ENCODE data around the gene COL19A1. TPM values are rescaled to one million over a fixed set of nuclear protein-coding genes. Genes with fewer than 3 reads are reported as not detected.

The COL19A1 gene
- total RNA-seq, 2 donors from 2014 or later, result 0.05 to 0.10 TPM

DNA sequence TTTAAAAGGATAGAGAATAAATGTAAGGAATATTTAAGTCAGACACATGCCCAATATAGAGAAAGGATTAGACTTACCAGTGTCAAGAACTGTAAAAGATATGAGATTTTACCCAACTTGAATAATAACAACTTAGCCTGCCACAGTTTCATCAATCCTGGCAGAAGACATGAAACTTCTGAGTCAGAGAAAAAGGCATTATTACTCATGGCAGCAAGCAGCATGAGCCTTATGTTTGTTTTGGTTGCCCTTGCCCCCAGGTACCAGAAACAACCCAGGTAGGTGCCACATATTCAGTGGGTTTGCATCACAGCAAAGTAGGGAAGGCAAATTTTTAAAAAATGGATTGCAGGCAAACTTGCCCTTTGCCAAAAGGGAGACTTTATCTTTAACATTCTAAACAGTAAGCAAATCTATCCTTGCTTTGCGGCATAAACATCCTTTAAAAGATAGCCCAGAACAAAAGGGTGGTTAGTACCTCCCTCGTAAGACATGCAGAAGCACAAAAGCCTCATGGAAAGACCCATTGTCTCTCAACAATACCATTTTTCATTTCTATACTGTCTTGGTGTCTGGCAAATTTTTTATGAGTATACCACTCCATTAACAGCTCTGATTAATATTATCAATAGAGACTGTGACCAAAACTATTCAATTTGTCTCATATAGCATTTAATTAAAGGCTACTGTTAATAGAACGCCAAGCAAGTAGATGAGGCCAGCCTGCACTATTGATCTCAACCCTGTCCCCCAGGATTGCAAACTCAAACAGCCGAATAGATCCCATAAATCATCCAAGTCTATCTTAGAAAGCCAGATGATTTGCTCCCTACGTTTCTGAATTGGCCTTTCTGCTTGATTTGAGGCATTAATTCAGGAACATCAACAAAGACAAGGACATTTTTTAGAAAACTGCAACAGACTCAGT, 185.1 kb downstream of the COL19A1 start:
- no peak for ATAC-seq

DNA sequence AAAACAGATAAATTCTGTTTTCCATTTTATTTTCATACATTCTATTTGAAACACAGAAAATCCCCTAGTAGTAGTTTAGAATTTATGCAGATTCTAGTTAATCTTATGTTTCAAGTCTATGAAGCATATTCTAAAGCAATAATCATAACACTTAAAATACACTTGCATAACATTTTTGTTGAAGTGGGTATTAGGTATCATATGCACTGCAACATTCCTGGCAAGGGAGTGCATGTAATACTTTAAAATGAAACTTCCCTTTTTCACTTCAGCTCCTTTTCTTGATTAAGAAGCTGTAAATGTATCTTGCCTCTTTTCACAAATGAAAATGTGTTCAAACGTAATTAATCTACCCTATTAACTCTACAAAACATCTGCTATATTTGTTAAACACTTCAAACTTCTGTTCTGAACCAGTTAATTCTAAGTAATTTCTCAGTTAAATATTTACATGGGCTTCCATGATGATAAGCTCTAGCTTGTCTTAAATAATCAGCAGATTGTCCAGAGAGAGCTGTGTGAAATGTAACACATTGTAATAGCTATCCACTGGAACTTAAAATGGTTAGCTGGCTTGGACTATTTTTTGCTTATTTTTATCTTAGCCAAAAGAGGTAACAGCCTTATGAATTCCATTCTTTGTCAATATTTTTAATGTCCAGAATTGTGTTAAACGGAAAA, 192.8 kb downstream of the COL19A1 start:
- H3K27ac Mint-ChIP-seq, result no peak overlapping the region
- DNase-seq (ENCODE audit: low spot score in 2 of 2) (no peak), ATAC-seq (no peak)
- no peaks in the 10 kb centered on the region for H3K36me3 Mint-ChIP-seq
- no peaks in the 10 kb centered on the region for H3K9me3 Mint-ChIP-seq

More for the DNA sequence above, 185.1 kb downstream of the COL19A1 start:
- DNase-seq (ENCODE audit: low spot score in 2 of 2), result no peak
- no peaks in the 10 kb centered on the region for H3K9me3 Mint-ChIP-seq
- H3K27ac Mint-ChIP-seq, result no peak overlapping the region
- H3K36me3 Mint-ChIP-seq, result no peaks in the 10 kb centered on the region

DNA sequence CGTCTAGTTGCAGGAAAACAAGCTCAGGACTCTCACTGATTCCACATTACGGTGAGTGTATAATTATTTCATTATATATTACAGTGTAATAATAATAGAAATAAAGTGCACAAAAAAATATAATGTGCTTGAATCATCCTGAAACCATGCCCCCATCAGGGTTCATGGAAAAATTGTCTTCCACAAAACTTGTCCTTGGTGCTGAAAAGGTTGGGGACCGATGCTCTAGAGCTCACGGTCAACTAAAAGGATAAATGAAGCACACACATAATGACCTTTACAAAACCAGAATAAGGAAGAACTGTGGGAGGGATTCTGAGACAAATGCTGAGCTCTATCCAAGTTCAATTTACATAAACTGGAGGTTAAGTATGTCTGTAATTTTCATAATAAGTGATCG, 194.3 kb downstream of the COL19A1 start:
- Mint-ChIP-seq H3K36me3 (no peaks in the 10 kb centered on the region), H3K27ac (no peak overlapping the region), H3K9me3 (no peaks in the 10 kb centered on the region)
- no peak for ATAC-seq
- no peak for DNase-seq (ENCODE audit: low spot score in 2 of 2)

DNA sequence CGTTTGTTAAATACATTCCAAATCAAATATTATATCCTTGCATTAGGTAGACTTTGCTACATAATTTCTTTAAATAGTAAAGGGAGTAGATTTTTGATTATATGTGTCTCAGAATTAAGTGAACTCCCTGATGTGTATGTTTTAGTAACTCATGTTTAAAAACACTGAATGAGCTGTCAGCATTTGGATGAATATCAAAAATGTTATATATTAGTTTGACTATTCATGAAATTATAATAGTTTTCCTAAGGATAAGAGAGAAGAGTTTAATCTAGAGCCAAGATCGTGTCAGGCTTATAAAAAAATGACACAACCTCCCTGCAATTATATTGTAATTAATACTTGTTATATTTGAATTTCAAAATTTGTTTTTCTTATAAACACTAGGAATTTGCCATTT, 195.2 kb downstream of the COL19A1 start:
- DNase-seq (ENCODE audit: low spot score in 2 of 2) (no peak), ATAC-seq (no peak)
- Mint-ChIP-seq H3K9me3 (no peaks in the 10 kb centered on the region), H3K36me3 (no peaks in the 10 kb centered on the region), H3K27ac (no peak overlapping the region)

DNA sequence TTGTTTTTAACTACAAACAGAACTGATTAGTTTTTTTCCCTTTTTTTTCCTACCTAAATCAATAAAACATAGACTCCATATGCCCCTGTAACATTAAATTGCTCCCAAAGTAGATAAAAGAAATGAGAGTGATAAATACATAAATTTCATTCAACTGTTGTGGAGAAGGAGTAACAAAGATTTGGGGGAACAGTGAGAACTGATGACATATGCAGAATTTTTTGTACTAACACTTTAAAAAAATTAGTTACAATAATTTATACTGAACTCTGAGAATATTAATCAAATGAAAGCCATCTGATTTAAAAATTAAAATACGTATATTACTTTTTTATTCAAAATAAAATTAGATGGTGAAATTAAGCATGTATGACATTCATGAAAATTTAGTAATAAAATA, 195.7 kb downstream of the COL19A1 start:
- ATAC-seq (no peak), DNase-seq (ENCODE audit: low spot score in 2 of 2) (no peak)
- no peak overlapping the region for H3K27ac Mint-ChIP-seq

DNA sequence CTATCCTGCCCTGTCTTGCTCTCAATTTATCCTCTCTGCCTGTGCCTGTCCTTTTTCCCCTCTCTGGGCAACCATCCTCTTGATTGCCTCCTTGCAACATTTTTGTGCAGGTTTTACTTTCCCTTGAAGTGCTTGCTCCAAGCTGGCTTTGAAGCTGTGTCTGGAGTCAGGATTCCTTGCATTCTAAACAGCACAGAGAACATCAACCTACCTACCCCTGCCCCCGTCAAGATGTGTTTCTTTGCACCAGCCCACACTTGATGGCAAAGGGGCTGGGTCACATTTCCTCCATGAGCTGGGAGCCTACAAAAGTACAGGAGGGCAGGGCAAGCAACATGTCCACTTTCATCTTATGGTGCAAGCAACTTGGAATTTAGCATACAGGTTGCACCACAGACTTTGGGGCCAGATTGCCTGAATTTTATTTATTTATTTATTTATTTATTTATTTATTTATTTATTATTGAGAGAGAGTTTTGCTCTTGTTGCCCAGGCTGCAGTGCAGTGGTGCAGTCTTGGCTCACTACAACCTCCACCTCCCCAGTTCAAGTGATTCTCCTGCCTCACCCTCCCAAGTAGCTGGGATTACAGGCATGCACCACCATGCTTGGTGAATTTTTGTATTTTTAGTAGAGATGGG, 206.3 kb downstream of the COL19A1 start:
- DNase-seq (ENCODE audit: low spot score in 2 of 2), result no peak
- Mint-ChIP-seq H3K9me3 (no peaks in the 10 kb centered on the region), H3K36me3 (no peaks in the 10 kb centered on the region), H3K27ac (no peak overlapping the region)
- ATAC-seq, result no peak

More for the DNA sequence above, 195.7 kb downstream of the COL19A1 start:
- Mint-ChIP-seq H3K36me3 (no peaks in the 10 kb centered on the region), H3K9me3 (no peaks in the 10 kb centered on the region)

DNA sequence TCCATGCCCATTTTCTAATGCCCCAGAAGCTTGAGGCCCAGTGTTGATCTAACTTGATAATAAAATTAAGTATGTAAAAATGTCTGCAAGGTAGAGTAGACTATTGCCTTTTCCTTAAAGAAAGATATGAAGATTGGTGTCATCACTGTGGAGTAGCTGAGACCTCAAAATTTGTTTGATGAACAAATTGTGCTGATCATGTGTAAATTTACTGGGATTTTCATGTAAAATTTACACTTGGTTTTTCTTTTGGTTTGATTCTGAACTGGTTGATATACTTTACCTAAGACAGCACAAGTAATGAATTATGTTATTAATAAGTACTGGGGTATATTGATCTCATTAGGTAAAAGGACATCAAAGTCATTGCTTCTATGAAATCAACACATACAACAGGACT, 207.3 kb downstream of the COL19A1 start:
- no peaks in the 10 kb centered on the region for H3K9me3 Mint-ChIP-seq
- ATAC-seq, result no peak
- H3K27ac Mint-ChIP-seq, result no peak overlapping the region
- no peaks in the 10 kb centered on the region for H3K36me3 Mint-ChIP-seq
- DNase-seq (ENCODE audit: low spot score in 2 of 2), result no peak

DNA sequence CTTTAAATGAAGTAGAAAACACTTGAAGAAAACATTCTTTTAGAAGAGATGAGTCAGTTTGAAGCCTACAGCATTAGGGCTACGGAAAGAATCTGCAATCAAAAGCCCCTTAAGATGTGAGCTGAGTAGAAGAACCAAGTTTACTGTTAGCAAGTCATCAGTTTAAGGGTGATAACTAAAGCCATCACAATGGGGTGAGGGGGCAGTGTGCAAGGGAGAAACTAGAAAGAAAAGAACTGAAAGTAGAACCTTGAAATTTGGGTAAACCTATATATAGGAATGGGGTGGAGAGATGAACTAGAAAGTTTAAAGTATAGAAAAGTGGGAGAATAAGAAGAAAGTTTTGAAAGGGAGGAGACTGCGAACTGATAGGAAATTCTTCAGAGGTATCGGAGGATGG, 212.9 kb downstream of the COL19A1 start:
- no peak overlapping the region for H3K27ac Mint-ChIP-seq
- no peaks in the 10 kb centered on the region for H3K9me3 Mint-ChIP-seq
- DNase-seq (ENCODE audit: low spot score in 2 of 2) (no peak), ATAC-seq (no peak)
- no peaks in the 10 kb centered on the region for H3K36me3 Mint-ChIP-seq

DNA sequence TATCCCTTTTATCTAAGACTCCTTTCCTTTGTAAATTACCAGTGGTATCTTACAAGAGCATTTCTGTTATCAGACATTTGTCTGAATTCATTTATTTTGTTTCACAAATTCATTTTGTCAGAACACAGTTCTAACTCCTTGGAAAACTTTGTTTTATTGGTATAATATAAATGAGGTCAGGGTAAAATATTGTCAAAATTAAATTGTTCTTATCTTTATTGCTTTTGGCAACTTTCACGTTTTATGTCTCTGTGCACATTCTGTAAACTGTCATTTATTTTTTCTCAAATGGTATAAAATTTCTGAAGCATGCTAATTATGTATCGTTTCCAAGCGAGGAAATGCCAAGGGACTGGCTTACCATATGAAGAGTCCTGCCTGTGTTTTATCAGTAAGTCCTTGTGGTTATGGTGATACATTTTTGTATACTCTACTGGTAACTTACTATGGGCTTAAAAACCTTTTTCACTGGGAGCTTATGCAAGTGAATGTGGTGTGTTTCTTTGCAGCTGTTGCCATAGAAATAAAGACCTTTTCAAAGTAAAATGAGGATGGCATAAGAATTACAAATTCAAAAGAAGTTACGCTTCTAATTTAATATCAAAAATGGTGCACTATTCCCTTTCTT, 214.2 kb downstream of the COL19A1 start:
- H3K9me3 Mint-ChIP-seq, result no peaks in the 10 kb centered on the region
- H3K27ac Mint-ChIP-seq, result no peak overlapping the region
- no peak for DNase-seq (ENCODE audit: low spot score in 2 of 2)
- ATAC-seq, result no peak
- H3K36me3 Mint-ChIP-seq, result no peaks in the 10 kb centered on the region

DNA sequence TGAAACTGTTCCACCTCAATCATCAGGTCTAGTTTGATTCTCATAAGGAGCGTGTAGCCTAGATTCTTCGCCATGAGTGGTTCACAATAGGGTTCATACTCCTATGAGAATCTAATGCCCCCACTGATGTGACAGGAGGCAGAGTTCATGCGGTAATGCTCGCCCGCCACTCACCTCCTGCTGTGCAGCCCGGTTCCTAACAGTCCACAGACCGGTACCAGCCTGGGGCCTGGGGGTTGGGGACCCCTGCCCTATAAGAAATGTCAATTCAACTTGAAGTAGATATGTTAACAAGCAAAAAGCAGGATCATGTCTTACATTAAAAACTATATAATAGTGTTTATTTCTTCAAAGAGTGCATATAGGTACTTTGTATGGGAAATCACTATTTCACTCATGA, 216.5 kb downstream of the COL19A1 start:
- no peak overlapping the region for H3K27ac Mint-ChIP-seq
- ATAC-seq (no peak), DNase-seq (ENCODE audit: low spot score in 2 of 2) (no peak)
- H3K9me3 Mint-ChIP-seq, result no peaks in the 10 kb centered on the region
- H3K36me3 Mint-ChIP-seq, result no peaks in the 10 kb centered on the region

DNA sequence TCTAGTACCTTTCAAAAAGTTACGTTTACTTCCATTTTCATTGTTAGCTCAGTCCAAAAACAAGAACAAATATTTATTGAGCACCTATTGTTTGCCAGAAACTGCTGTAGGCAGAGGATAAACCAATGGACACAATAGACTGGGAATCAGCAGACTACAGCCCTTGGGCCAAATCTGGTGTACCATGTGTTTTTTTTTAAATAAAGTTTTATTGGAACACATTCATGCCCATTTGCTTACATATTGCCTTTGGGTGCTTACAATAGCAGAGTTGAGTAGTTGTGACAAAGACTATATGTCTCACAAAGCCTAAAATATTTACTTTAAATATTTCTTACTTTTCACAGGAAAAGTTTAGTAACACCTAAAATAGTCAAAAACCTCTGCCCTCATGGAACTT, 220.4 kb downstream of the COL19A1 start:
- no peaks in the 10 kb centered on the region for H3K36me3 Mint-ChIP-seq
- DNase-seq (ENCODE audit: low spot score in 2 of 2), result no peak
- no peaks in the 10 kb centered on the region for H3K9me3 Mint-ChIP-seq
- H3K27ac Mint-ChIP-seq, result no peak overlapping the region
- no peak for ATAC-seq

DNA sequence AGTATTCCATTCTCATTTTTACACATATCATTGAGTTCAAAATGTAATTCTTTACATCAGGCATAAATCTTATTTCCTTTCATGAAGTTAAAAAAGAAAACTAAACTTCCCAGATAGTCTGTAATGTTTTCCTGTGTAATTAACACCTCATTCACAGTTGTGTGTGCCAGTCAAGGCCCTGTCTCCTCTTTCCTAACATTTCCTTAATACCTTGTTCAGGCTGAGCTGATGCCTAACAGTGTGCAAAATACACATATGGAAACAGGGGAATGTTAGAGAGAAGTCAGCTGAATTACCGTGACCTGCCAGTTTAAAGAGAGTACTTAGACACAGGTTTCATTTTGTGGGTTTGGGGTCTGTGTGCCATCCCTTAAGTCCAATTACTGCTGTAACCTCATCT, 227.8 kb downstream of the COL19A1 start:
- DNase-seq (ENCODE audit: low spot score in 2 of 2) (no peak), ATAC-seq (no peak)
- no peaks in the 10 kb centered on the region for H3K36me3 Mint-ChIP-seq
- no peaks in the 10 kb centered on the region for H3K9me3 Mint-ChIP-seq
- H3K27ac Mint-ChIP-seq, result no peak overlapping the region

DNA sequence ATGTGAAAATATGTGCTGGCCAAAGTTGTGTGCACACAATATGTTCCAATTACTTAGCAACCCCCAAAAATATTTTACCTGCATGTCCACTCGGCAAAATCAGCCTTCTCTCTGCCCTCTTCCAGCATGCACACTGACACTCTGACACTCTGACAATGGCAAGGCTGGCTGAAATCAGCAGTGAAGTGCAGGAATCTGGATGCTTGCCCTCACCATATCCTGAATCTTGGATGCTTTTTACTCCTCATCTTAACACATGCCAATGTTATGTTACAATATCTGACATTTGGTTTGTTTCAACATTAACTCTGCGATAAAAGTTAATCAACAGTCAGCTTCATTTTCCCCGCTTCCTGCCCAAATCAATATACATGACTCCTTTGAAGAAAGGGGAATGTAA, 233.4 kb downstream of the COL19A1 start:
- Mint-ChIP-seq H3K9me3 (no peaks in the 10 kb centered on the region), H3K36me3 (no peaks in the 10 kb centered on the region), H3K27ac (no peak overlapping the region)
- DNase-seq (ENCODE audit: low spot score in 2 of 2) (no peak), ATAC-seq (no peak)

DNA sequence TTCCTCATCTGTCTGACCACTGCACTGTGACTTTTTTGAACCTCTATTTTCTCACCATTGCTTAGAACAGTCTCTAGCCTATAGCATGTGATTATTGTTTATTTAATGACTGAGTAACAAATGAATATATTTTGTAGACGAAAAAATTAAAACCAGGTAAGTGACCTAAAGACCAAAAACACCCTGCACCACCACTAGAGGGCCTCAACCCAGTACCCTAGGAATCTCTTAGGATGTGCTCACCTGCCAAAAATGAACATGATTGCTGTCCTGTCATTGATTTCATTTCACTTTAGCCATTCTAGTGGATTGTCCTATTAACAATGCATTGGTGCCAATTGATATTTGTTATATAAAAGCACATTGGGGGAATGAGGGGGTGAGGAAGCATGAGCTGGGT, 237.4 kb downstream of the COL19A1 start:
- Mint-ChIP-seq H3K9me3 (no peaks in the 10 kb centered on the region), H3K36me3 (no peaks in the 10 kb centered on the region), H3K27ac (no peak overlapping the region)
- DNase-seq (ENCODE audit: low spot score in 2 of 2), result peak in 1 of 2 donors; percentile 9
- no peak for ATAC-seq

DNA sequence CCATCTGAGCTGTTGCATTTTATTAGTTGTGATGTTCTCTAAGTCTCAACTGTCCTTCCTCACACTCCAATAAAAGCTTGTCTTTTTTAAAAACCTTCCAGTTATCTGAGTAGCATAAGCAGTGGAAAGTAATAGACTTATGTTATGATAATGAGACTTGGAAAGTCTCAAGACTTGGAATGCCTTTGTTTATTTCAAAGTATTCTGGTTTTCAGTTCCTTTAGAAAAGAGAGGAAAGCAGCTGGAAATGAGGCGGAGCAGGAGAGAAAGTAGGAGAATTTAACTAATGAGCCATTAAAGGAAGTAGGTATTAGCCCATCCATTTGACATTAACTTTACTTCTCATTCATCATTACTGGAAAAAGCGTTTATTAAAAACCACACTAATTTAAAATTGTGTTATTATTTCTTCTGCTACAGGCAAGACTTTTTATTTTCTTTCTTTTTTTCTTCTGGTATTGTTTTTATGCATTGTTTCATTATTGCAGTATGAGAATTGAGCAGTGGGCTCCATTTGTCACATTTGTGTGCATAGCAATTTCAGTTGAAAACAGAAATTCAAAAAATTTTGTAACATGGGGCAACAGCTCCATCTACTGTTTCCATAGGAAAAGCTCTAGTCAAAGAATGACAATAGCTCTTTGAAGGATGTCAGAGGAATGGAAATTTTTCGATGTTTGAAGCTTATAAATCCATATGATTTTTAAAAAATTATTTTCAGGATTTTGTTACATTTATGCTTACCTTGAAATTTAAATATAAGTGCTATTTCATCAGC, 241.7 kb downstream of the COL19A1 start:
- DNase-seq (ENCODE audit: low spot score in 2 of 2) (peak in 1 of 2 donors; percentile 6), ATAC-seq (no peak)
- Mint-ChIP-seq H3K27ac (no peak overlapping the region), H3K36me3 (no peaks in the 10 kb centered on the region), H3K9me3 (no peaks in the 10 kb centered on the region)
